H9 (cell line): Measurements from ENCODE around the gene PTPRQ. TPM values are rescaled to one million over a fixed set of nuclear protein-coding genes. Genes with fewer than 3 reads are reported as not detected.

Experiments
- DNase-seq: peaks from one replicate; pipeline ENCODE4 v3.0.0-alpha.2; 2017
- H2AFZ ChIP-seq: one replicate; pipeline ENCODE4 v1.6.1; 2013; ENCODE audit warnings: mild to moderate bottlenecking, low read length, control low read depth, moderate library complexity
- H2AK5ac ChIP-seq: 2 replicates; pipeline ENCODE4 v1.6.1; 2013; ENCODE audit warnings: low read length, control low read depth, mixed read lengths; ENCODE audit not compliant: insufficient read length
- H2BK120ac ChIP-seq: one replicate; pipeline ENCODE4 v1.6.1; 2013; ENCODE audit warnings: low read depth, mild to moderate bottlenecking, low read length, control low read depth, inconsistent platforms; ENCODE audit not compliant: poor library complexity, severe bottlenecking
- H2BK12ac ChIP-seq: 2 replicates; pipeline ENCODE4 v1.6.1; 2013; ENCODE audit warnings: low read length, control low read depth, mixed read lengths, low read depth; ENCODE audit not compliant: insufficient read length
- H2BK15ac ChIP-seq: 2 replicates; pipeline ENCODE4 v1.6.1; 2013; ENCODE audit warnings: low read depth, low read length, control low read depth
- H2BK20ac ChIP-seq: one replicate; pipeline ENCODE4 v1.6.1; 2013; ENCODE audit warnings: low read depth, mild to moderate bottlenecking, low read length, control low read depth, inconsistent platforms; ENCODE audit not compliant: poor library complexity, severe bottlenecking
- H2BK5ac ChIP-seq: 2 replicates; pipeline ENCODE4 v1.6.1; 2013; ENCODE audit warnings: low read length, control low read depth, mixed read lengths; ENCODE audit not compliant: insufficient read length
- H3K14ac ChIP-seq: 2 replicates; pipeline ENCODE4 v1.6.1; 2013; ENCODE audit warnings: low read length, control low read depth; ENCODE audit not compliant: insufficient read depth
- H3K18ac ChIP-seq: 2 replicates; pipeline ENCODE4 v1.6.1; 2013; ENCODE audit warnings: low read depth, mild to moderate bottlenecking, mixed read lengths, low read length, control low read depth; ENCODE audit not compliant: insufficient read length
- H3K23ac ChIP-seq: 2 replicates; pipeline ENCODE4 v1.6.1; 2013; ENCODE audit warnings: low read length, control low read depth, mixed read lengths, low read depth; ENCODE audit not compliant: insufficient read length
- H3K23me2 ChIP-seq: 2 replicates; pipeline ENCODE4 v1.6.1; 2013; ENCODE audit warnings: low read depth, mild to moderate bottlenecking, mixed read lengths, low read length, control low read depth; ENCODE audit not compliant: insufficient read length, poor library complexity, severe bottlenecking
- H3K27ac ChIP-seq: 2 replicates; pipeline ENCODE4 v1.5.1; 2013; ENCODE audit warnings: low read length, control low read depth, mixed read lengths, low read depth; ENCODE audit not compliant: insufficient read length
- H3K27me3 ChIP-seq: 2 replicates; pipeline ENCODE4 v1.6.1; 2013; ENCODE audit warnings: low read length, control low read depth, inconsistent platforms; ENCODE audit not compliant: insufficient read depth
- H3K4ac ChIP-seq: 2 replicates; pipeline ENCODE4 v1.6.1; 2013; ENCODE audit warnings: low read depth, mild to moderate bottlenecking, control low read depth, inconsistent platforms, low read length, moderate library complexity
- H3K4me1 ChIP-seq: 2 replicates; pipeline ENCODE4 v1.6.1; 2013; ENCODE audit warnings: low read length, control low read depth, inconsistent platforms; ENCODE audit not compliant: insufficient read depth
- H3K4me2 ChIP-seq: 2 replicates; pipeline ENCODE4 v1.6.1; 2013; ENCODE audit warnings: low read length, control low read depth, mixed read lengths; ENCODE audit not compliant: insufficient read length, insufficient read depth
- H3K56ac ChIP-seq: 2 replicates; pipeline ENCODE4 v1.6.1; 2013; ENCODE audit warnings: low read depth, mild to moderate bottlenecking, mixed read lengths, low read length, control low read depth; ENCODE audit not compliant: insufficient read length
- H3K79me1 ChIP-seq: 2 replicates; pipeline ENCODE4 v1.6.1; 2013; ENCODE audit warnings: low read depth, mild to moderate bottlenecking, moderate library complexity, low read length, control low read depth, inconsistent platforms; ENCODE audit not compliant: insufficient read depth, poor library complexity, severe bottlenecking
- H3K79me2 ChIP-seq: 2 replicates; pipeline ENCODE4 v1.6.1; 2013; ENCODE audit warnings: low read length, control low read depth, inconsistent platforms; ENCODE audit not compliant: insufficient read depth
- H3K9ac ChIP-seq: 2 replicates; pipeline ENCODE4 v1.6.1; 2013; ENCODE audit warnings: low read length, control low read depth, mixed read lengths; ENCODE audit not compliant: insufficient read length; ENCODE audit errors: extremely low read depth
- H3K9me3 ChIP-seq: one replicate; pipeline ENCODE4 v1.6.1; 2013; ENCODE audit warnings: low read depth, low read length, inconsistent platforms; ENCODE audit not compliant: control insufficient read depth
- H3T11ph ChIP-seq: one replicate; pipeline ENCODE4 v1.6.1; 2013; ENCODE audit warnings: mild to moderate bottlenecking, low read length, control low read depth, inconsistent platforms
- H4K20me1 ChIP-seq: one replicate; pipeline ENCODE4 v1.6.1; 2013; ENCODE audit not compliant: control insufficient read depth, insufficient read length, insufficient read depth
- H4K5ac ChIP-seq: 2 replicates; pipeline ENCODE4 v1.6.1; 2013; ENCODE audit warnings: low read depth, mild to moderate bottlenecking, mixed read lengths, low read length, control low read depth; ENCODE audit not compliant: insufficient read length
- H4K8ac ChIP-seq: replicated peaks from 2 replicates; pipeline ENCODE4 v1.6.1; 2013; ENCODE audit warnings: low read length, control low read depth, mixed read lengths, low read depth; ENCODE audit not compliant: insufficient read length
- H4K91ac ChIP-seq: 2 replicates; pipeline ENCODE4 v1.6.1; 2013; ENCODE audit warnings: low read depth, mild to moderate bottlenecking, moderate library complexity, mixed read lengths, low read length, control low read depth; ENCODE audit not compliant: insufficient read length
- H3K27ac Mint-ChIP-seq, 3 experiments: 2 replicates in 2 of 3; 3 replicates in 1 of 3; pipeline ENCODE4 v1.8.0; 2020 to 2021; ENCODE audit warnings: mixed read lengths in 3 of 3, mild to moderate bottlenecking in 1 of 3, moderate library complexity in 1 of 3
- H3K27me3 Mint-ChIP-seq: 2 replicates; pipeline ENCODE4 v1.8.0; 2021; ENCODE audit warnings: low read depth, mild to moderate bottlenecking, moderate library complexity, mixed read lengths
- H3K36me3 Mint-ChIP-seq, 3 experiments: 2 replicates in 2 of 3; 3 replicates in 1 of 3; pipeline ENCODE4 v1.8.0; 2020 to 2021; ENCODE audit warnings: low read depth in 3 of 3, mixed read lengths in 3 of 3; ENCODE audit not compliant: insufficient read depth in 1 of 3
- H3K4me1 Mint-ChIP-seq, 2 experiments: 2 replicates each; pipeline ENCODE4 v1.8.0; 2020; ENCODE audit warnings: mixed read lengths in 2 of 2
- H3K4me3 Mint-ChIP-seq, 2 experiments: 2 replicates in 1 of 2; 3 replicates in 1 of 2; pipeline ENCODE4 v1.8.0; 2020 to 2021; ENCODE audit warnings: mild to moderate bottlenecking in 2 of 2, mixed read lengths in 2 of 2, moderate library complexity in 1 of 2
- H3K9me3 Mint-ChIP-seq, 2 experiments: 2 replicates in 1 of 2; 3 replicates in 1 of 2; pipeline ENCODE4 v1.8.0; 2020; ENCODE audit warnings: mild to moderate bottlenecking in 2 of 2, mixed read lengths in 2 of 2, moderate library complexity in 1 of 2
- CTCF ChIP-seq: fragments of 200-600 bp; sonication (generic); conservative IDR thresholded peaks from 3 replicates; pipeline ENCODE4 v1.8.0; 2021; ENCODE audit warnings: antibody characterized with exemption, mild to moderate bottlenecking
- WGBS: extraction: QIAGEN DNeasy Blood & Tissue Kit; methylation state at CpG from one replicate; pipeline ENCODE4 v1.1.7; 2013; ENCODE audit warnings: missing lambda C conversion rate, low lambda C conversion rate, mixed read lengths; ENCODE audit not compliant: insufficient read length; ENCODE audit errors: extremely low coverage; 5-methylcytosine and 5-hydroxymethylcytosine counted together
- total RNA-seq: library from RNA; stranded (reverse); gene quantifications from 2 replicates; pipeline ENCODE4 v1.2.1, GENCODE V29; 2021

The PTPRQ gene
- total RNA-seq, 1 experiment from 2014 or later = not detected

- Histone ChIP-seq H4K8ac (no peak overlapping the region), H3K4me2 (no peak overlapping the region), H2AFZ (no peak overlapping the region), H2BK120ac (no peak overlapping the region), H2BK20ac (no peak overlapping the region), H4K91ac (no peak overlapping the region), H4K5ac (no peak overlapping the region), H2AK5ac (no peak overlapping the region), H3K4ac (no peak overlapping the region), H3K18ac (no peak overlapping the region), H3K27ac (no peak overlapping the region), H3K23me2 (no peaks in the 10 kb centered on the region), H2BK15ac (no peak overlapping the region), H3K56ac (no peak overlapping the region), H3K4me1 (no peaks in the 10 kb centered on the region), H3K9ac (no peak overlapping the region), H3K79me2 (no peaks in the 10 kb centered on the region), H3K27me3 (no peaks in the 10 kb centered on the region; the same call in 1 of the 2 replicates), H2BK5ac (no peak overlapping the region), H4K20me1 (no peaks in the 10 kb centered on the region), H3T11ph (no peak overlapping the region), H3K23ac (no peak overlapping the region), H3K9me3 (no peaks in the 10 kb centered on the region), H3K79me1 (no peaks in the 10 kb centered on the region), H3K14ac (no peak overlapping the region), H2BK12ac (no peak overlapping the region)
- Mint-ChIP-seq H3K9me3 (no peaks in the 10 kb centered on the region), H3K27ac (no peak overlapping the region), H3K4me1 (no peaks in the 10 kb centered on the region), H3K27me3 (no peaks in the 10 kb centered on the region), H3K36me3 (no peaks in the 10 kb centered on the region), H3K4me3 (no peak overlapping the region)
- TF ChIP-seq CTCF = no peak
- no CpG with 5 or more reads among the region's 3 CpGs for WGBS
- DNase-seq = no peak
These were observed 105.3 kb downstream of the PTPRQ start for GRCh38 chr12:80549298-80549697.
